KMS-11 (cell line): ENCODE measurements around the gene SLC35F4.

Experiments
- H2AFZ ChIP-seq: fragments of 200-600 bp; sonication (generic); 2 replicates; pipeline ENCODE4 v1.6.1; 2016; ENCODE audit warnings: antibody characterized with exemption, mixed run types, low read depth
- H3K27ac ChIP-seq: fragments of 200-600 bp; sonication (generic); 2 replicates; pipeline ENCODE4 v1.6.1; 2016; ENCODE audit warnings: mild to moderate bottlenecking, mixed run types
- H3K27me3 ChIP-seq: fragments of 200-600 bp; sonication (generic); 2 replicates; pipeline ENCODE4 v1.6.1; 2017; ENCODE audit warnings: mild to moderate bottlenecking, low read depth, mixed run types, moderate library complexity; ENCODE audit not compliant: insufficient read depth
- H3K36me3 ChIP-seq: fragments of 200-600 bp; sonication (generic); 2 replicates; pipeline ENCODE4 v1.6.1; 2017; ENCODE audit warnings: mild to moderate bottlenecking, mixed run types; ENCODE audit not compliant: insufficient read depth
- H3K4me1 ChIP-seq: fragments of 200-600 bp; sonication (generic); 2 replicates; pipeline ENCODE4 v1.6.1; 2016; ENCODE audit warnings: mild to moderate bottlenecking, low read depth, mixed run types; ENCODE audit not compliant: poor library complexity, severe bottlenecking
- H3K4me2 ChIP-seq: fragments of 200-600 bp; sonication (generic); 2 replicates; pipeline ENCODE4 v1.7.0; 2016; ENCODE audit warnings: mild to moderate bottlenecking, mixed run types
- H3K4me3 ChIP-seq: fragments of 200-600 bp; sonication (generic); IDR thresholded peaks from 2 replicates; pipeline ENCODE4 v1.6.1; 2017; ENCODE audit warnings: low read depth, low read length, mixed read lengths; ENCODE audit not compliant: insufficient read depth
- H3K79me2 ChIP-seq: fragments of 200-600 bp; sonication (generic); 2 replicates; pipeline ENCODE4 v1.6.1; 2016; ENCODE audit warnings: low read depth, mixed run types; ENCODE audit not compliant: insufficient read depth
- H3K9ac ChIP-seq: fragments of 200-600 bp; sonication (generic); 2 replicates; pipeline ENCODE4 v1.6.1; 2016; ENCODE audit warnings: mild to moderate bottlenecking, mixed run types
- H4K20me1 ChIP-seq: fragments of 200-600 bp; sonication (generic); 2 replicates; pipeline ENCODE4 v1.6.1; 2016; ENCODE audit warnings: mild to moderate bottlenecking, mixed run types; ENCODE audit not compliant: insufficient read depth
- TF ChIP-seq, protein P1 (sequence below): fragments of 200-600 bp; sonication (generic); conservative IDR thresholded peaks from 2 replicates; pipeline ENCODE4 v1.6.1; 2017; ENCODE audit warnings: low read depth, mild to moderate bottlenecking, antibody characterized with exemption, low read length, moderate library complexity, mixed read lengths

The SLC35F4 gene

DNA sequence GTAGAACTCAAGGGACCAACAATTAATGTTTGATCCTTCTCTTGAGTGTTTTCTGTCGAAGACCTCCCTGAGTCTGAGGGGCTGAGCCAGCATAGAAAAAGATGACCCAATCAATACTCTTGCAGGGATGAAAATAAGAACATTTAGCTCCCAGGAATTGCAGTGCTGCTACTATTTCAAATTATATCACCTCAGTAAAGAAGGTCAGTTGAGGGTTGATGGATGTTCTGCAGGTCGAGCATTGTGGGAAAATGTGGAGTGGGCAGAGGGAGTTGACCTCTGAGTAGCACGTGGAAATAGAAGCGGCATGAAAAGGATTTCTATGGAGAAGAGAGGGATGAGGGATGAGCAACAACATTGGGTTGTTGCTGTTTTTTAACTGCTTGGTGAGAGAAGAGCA lies 297.3 kb downstream of the SLC35F4 start:
- no peak overlapping the region for H2AFZ ChIP-seq
- no peaks in the 10 kb centered on the region for H3K36me3 ChIP-seq
- no peak overlapping the region for H3K27ac ChIP-seq
- H3K79me2 ChIP-seq: no peaks in the 10 kb centered on the region
- no peak overlapping the region for H3K4me2 ChIP-seq
- no peaks in the 10 kb centered on the region for H3K4me1 ChIP-seq
- no peak overlapping the region for H3K4me3 ChIP-seq
- TF ChIP-seq, protein P1, sequence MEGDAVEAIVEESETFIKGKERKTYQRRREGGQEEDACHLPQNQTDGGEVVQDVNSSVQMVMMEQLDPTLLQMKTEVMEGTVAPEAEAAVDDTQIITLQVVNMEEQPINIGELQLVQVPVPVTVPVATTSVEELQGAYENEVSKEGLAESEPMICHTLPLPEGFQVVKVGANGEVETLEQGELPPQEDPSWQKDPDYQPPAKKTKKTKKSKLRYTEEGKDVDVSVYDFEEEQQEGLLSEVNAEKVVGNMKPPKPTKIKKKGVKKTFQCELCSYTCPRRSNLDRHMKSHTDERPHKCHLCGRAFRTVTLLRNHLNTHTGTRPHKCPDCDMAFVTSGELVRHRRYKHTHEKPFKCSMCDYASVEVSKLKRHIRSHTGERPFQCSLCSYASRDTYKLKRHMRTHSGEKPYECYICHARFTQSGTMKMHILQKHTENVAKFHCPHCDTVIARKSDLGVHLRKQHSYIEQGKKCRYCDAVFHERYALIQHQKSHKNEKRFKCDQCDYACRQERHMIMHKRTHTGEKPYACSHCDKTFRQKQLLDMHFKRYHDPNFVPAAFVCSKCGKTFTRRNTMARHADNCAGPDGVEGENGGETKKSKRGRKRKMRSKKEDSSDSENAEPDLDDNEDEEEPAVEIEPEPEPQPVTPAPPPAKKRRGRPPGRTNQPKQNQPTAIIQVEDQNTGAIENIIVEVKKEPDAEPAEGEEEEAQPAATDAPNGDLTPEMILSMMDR: no peak
- no peaks in the 10 kb centered on the region for H4K20me1 ChIP-seq
- H3K9ac ChIP-seq: no peak overlapping the region
- H3K27me3 ChIP-seq: no peaks in the 10 kb centered on the region

DNA sequence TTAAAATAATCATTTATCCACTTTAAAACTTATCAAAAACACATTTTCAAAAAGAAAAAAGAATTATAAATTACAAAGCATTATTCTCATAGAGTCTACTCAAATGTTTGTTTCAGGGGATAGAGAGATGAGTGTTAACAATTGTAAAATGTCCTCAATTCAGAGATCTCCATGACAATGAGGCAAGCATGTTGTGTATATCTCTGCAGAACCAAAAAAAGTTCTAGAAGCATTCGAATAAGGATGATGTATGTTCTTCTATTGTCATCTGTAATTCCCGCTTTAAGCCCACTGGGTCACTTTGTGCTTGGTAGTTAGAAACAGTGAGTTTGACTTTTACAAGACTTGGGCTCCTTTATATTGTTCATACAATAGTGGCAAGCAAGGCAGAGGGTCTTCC lies 298.7 kb downstream of the SLC35F4 start:
- H4K20me1 ChIP-seq: no peaks in the 10 kb centered on the region
- no peak overlapping the region for H3K4me3 ChIP-seq
- H2AFZ ChIP-seq: no peak overlapping the region
- H3K79me2 ChIP-seq: no peaks in the 10 kb centered on the region
- no peaks in the 10 kb centered on the region for H3K27me3 ChIP-seq
- no peak overlapping the region for H3K9ac ChIP-seq
- no peaks in the 10 kb centered on the region for H3K4me1 ChIP-seq
- no peaks in the 10 kb centered on the region for H3K36me3 ChIP-seq
- TF ChIP-seq, protein P1: no peak
- H3K4me2 ChIP-seq: no peak overlapping the region
- H3K27ac ChIP-seq: no peak overlapping the region

DNA sequence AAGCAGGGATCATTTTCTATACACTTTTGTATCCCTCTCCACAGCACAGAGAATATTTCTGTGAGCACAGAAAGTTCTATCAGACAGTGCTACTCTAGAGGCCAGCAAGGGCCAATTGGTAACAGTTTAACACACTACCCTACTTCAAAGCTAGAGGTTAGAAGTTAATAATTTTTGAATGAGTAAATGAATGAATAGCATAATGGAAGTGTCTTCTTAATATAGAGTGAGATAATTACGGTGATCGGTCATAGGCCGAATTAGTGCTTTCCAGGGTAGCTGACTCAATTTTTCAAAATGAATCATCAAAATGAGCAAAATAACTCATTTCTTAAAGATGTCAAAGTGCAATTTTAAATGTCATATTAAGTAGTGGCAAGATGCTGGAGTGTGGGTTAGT lies 305.2 kb downstream of the SLC35F4 start:
- H3K4me3 ChIP-seq: no peak overlapping the region
- H3K36me3 ChIP-seq: no peaks in the 10 kb centered on the region
- no peak overlapping the region for H3K4me2 ChIP-seq
- no peaks in the 10 kb centered on the region for H3K27me3 ChIP-seq
- H4K20me1 ChIP-seq: no peaks in the 10 kb centered on the region
- H2AFZ ChIP-seq: no peak overlapping the region
- TF ChIP-seq, protein P1: no peak
- H3K4me1 ChIP-seq: no peaks in the 10 kb centered on the region
- no peak overlapping the region for H3K9ac ChIP-seq
- H3K79me2 ChIP-seq: no peaks in the 10 kb centered on the region
- no peak overlapping the region for H3K27ac ChIP-seq

DNA sequence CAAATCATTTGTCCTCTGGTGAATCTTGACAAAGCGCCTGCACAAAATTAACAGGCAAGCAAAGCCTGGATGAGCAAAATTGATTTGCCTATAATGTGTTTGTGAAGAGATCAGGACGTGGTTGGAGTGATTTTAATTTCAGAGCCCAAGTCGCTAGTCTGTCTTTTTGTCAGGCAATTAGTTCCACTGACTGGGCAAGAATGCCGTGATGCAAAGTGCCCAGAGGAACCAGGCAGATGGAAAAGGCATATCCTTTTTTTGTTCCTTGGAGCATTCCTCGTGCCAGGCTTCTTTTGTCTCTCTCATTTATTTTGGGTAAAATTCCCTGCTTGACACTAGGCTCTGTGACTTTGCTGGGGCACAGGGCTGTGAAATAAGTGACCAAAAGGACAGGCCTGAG lies 306.3 kb downstream of the SLC35F4 start:
- Histone ChIP-seq H2AFZ (no peak overlapping the region), H3K27ac (no peak overlapping the region), H3K4me1 (no peaks in the 10 kb centered on the region), H3K4me2 (no peak overlapping the region), H3K9ac (no peak overlapping the region), H3K27me3 (no peaks in the 10 kb centered on the region), H4K20me1 (no peaks in the 10 kb centered on the region), H3K79me2 (no peaks in the 10 kb centered on the region), H3K36me3 (no peaks in the 10 kb centered on the region), H3K4me3 (no peak overlapping the region)
- TF ChIP-seq, protein P1: no peak
